Left lung (tissue), 10 donors: ENCODE results near the gene UXS1. TPM values are rescaled to one million over a fixed set of nuclear protein-coding genes. Genes with fewer than 3 reads are reported as not detected.
A peak's percentile ranks its signal among the peaks of the same experiment; 100 is the strongest.

Source experiments
- ATAC-seq: fragments of 200-7000 bp; cut with Tn5 transposase; one replicate; pipeline ENCODE4 v1.9.1; 2020; ENCODE audit warnings: moderate library complexity
- DNase-seq, 4 donors: peaks; one replicate each; pipeline ENCODE4 v3.0.0-alpha.2; 2013 to 2020
- H3K27ac ChIP-seq, 2 donors: fragments of 200-600 bp; sonication (generic) in 1 of 2; one replicate each; pipeline versions ENCODE4 v1.5.0 to v1.8.0; 2020 to 2021
- H3K27me3 ChIP-seq, 2 donors: fragments of 200-600 bp; sonication (generic) in 1 of 2; one replicate each; pipeline versions ENCODE4 v1.5.0 to v1.8.0; 2020 to 2021
- H3K36me3 ChIP-seq, 2 donors: fragments of 200-600 bp; sonication (generic) in 1 of 2; one replicate each; pipeline versions ENCODE4 v1.5.0 to v1.8.0; 2020 to 2021
- H3K4me1 ChIP-seq, 2 donors: fragments of 200-600 bp; one replicate each; pipeline ENCODE4 v1.8.0; 2021
- H3K4me3 ChIP-seq, 2 donors: fragments of 200-600 bp; sonication (generic) in 1 of 2; one replicate each; pipeline versions ENCODE4 v1.5.0 to v1.8.0; 2020 to 2021; ENCODE audit warnings: mild to moderate bottlenecking in 1 of 2
- H3K9me3 ChIP-seq, 2 donors: fragments of 200-600 bp; sonication (generic) in 1 of 2; one replicate each; pipeline versions ENCODE4 v1.5.0 to v1.8.0; 2020 to 2021
- intact Hi-C, 2 donors: fragments of 100-400 bp; cut with DNase I; formaldehyde crosslinking; loops; one replicate each; pipeline versions ENCODE4 v1.11.2 to v1.14.2; 2022
- polyA plus RNA-seq, 6 donors: library from polyadenylated mRNA; unstranded; fragments of 120-200 nt; gene quantifications; one replicate each; pipeline ENCODE4 v1.2.1, GENCODE V29; 2013; ENCODE audit not compliant: insufficient read length in 6 of 6
- total RNA-seq, 2 donors: library from RNA; stranded (reverse); fragmentation: NEBNext Ultra II Directional; extraction: Animal tissue kit (Norgen Biotek cat#: 25700); gene quantifications; one replicate each; pipeline ENCODE4 v1.2.1, GENCODE V29; 2021
- TF ChIP-seq, protein P1 (sequence below), 2 donors: fragments of 200-600 bp; sonication (generic) in 1 of 2; IDR thresholded peaks; one replicate each; pipeline versions ENCODE4 v1.5.0 to v1.8.0; 2021; ENCODE audit warnings: antibody characterized with exemption in 2 of 2
- donor health status: DM: no; HTN: yes; CAD: no.
- donor health status: DM: no; HTN: no; CAD: no.

The UXS1 gene
- total and polyA plus RNA-seq, 8 donors = 46.9 to 98.5 (median 87.4) TPM

DNA sequence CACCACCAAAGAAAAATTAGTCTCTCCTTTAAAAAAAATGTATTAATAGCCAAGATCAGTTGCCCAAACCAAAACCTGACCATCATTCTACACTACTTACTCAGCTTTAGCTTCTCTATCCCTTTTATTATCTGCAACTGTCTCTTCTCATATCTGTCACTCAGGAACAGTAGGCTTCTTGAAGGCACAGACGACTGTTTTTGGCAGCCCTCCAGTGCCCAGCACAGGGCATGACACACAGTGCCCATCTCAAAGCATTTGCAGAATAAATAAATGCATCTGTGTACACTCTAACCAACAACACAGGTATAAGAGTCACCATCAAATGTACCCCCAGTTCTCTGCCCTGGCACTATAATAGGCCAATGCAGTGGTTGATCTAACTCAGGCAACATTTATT, 117.2 kb downstream of the UXS1 start:
- TF ChIP-seq, protein P1, sequence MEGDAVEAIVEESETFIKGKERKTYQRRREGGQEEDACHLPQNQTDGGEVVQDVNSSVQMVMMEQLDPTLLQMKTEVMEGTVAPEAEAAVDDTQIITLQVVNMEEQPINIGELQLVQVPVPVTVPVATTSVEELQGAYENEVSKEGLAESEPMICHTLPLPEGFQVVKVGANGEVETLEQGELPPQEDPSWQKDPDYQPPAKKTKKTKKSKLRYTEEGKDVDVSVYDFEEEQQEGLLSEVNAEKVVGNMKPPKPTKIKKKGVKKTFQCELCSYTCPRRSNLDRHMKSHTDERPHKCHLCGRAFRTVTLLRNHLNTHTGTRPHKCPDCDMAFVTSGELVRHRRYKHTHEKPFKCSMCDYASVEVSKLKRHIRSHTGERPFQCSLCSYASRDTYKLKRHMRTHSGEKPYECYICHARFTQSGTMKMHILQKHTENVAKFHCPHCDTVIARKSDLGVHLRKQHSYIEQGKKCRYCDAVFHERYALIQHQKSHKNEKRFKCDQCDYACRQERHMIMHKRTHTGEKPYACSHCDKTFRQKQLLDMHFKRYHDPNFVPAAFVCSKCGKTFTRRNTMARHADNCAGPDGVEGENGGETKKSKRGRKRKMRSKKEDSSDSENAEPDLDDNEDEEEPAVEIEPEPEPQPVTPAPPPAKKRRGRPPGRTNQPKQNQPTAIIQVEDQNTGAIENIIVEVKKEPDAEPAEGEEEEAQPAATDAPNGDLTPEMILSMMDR (IDR thresholded peaks at IDR 0.05) = no peak
- H3K4me1 ChIP-seq = no peaks in the 10 kb centered on the region
- H3K4me3 ChIP-seq = no peak overlapping the region
- intact Hi-C loops = no loop called here
- no peaks in the 10 kb centered on the region for H3K27me3 ChIP-seq
- DNase-seq (no peak), ATAC-seq (no peak)
- no peaks in the 10 kb centered on the region for H3K36me3 ChIP-seq
- H3K27ac ChIP-seq = no peak overlapping the region
- H3K9me3 ChIP-seq = no peaks in the 10 kb centered on the region

DNA sequence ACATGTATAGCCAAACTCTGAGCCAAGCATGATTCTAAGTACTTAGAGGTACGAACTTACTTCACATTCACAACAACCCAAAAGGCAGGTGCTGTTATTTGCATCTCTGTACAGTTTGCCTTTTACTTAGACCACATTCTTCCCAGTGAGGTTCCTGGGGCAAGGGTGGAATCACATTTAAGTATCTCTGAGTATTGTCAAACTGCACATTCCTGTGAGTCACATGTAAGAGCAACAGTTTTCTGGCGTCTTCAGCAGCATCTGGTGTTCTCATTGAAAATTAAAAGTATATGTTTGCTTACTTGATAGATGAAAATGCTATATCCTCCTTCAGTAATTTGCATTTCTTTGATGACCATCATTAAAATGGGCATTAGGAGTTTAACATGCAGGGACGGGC, 119.1 kb downstream of the UXS1 start:
- DNase-seq (no peak), ATAC-seq (no peak)
- Histone ChIP-seq H3K27ac (no peak overlapping the region), H3K4me3 (no peak overlapping the region), H3K9me3 (no peaks in the 10 kb centered on the region), H3K36me3 (no peaks in the 10 kb centered on the region), H3K27me3 (no peaks in the 10 kb centered on the region), H3K4me1 (no peaks in the 10 kb centered on the region)
- TF ChIP-seq, protein P1 (IDR thresholded peaks at IDR 0.05) = no peak
- intact Hi-C loops = no loop called here

DNA sequence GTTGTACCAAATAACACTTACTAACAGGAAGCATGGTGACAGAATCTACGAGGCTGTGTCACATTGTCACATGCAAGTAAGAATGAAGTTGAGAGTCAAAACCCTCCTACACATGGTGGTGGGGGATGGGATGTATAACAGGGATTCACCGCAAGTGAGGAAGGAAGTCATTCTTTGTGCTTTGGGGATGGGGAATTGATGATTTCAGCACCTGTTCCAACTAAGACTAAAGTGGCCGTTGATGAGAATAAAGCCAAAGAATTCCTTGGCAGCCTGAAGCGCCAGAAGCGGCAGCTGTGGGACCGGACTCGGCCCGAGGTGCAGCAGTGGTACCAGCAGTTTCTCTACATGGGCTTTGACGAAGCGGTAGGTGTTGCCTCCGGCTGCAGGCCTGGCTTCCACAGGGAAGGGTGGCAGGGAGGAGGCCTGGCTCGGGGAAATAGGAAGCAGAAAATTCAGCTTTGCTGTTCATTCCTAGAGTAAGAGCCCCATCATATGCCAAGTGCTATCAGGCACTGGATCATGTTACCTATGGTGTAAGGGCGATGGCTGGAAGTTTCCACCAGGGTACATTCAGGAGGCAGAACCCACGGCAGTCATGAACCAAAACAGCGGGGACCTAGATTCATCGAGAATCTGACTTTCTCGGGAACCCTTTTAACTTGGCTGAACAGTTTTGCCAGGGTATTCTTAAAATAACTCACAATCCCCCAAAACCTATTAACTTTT, 120.3 kb downstream of the UXS1 start:
- H3K4me1 ChIP-seq = no peaks in the 10 kb centered on the region
- no peak for DNase-seq
- intact Hi-C loops = no loop called here
- no peaks in the 10 kb centered on the region for H3K36me3 ChIP-seq
- TF ChIP-seq, protein P1 (IDR thresholded peaks at IDR 0.05) = no peak
- no peaks in the 10 kb centered on the region for H3K27me3 ChIP-seq
- no peak for ATAC-seq
- no peaks in the 10 kb centered on the region for H3K9me3 ChIP-seq
- no peak overlapping the region for H3K27ac ChIP-seq
- no peak overlapping the region for H3K4me3 ChIP-seq

DNA sequence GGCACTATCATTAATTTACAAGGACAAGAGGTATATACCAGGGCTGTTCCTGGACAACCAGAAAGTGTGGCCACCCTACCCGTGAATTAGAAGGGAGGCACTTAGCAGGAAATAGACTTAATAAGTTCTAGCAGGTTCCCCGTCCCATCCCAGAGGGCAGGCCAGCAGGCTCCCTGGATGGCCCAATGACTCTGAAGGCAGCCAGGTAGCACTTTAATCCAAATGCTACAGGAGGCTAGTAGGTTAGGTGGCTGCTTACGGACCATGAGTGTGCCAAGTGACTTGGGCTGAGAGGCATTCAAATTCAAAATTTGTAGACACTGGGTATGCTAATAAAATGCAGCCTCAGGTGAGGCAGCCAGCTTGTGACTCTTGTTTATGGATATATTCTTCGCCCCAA, 123.9 kb downstream of the UXS1 start:
- TF ChIP-seq, protein P1 (IDR thresholded peaks at IDR 0.05) = no peak
- no peaks in the 10 kb centered on the region for H3K36me3 ChIP-seq
- H3K27me3 ChIP-seq = peaks cover 13 to 29% of the 10 kb centered on the region in 2 donors
- ATAC-seq (no peak), DNase-seq (no peak)
- H3K4me3 ChIP-seq = no peak overlapping the region
- H3K27ac ChIP-seq = no peak overlapping the region
- no peaks in the 10 kb centered on the region for H3K9me3 ChIP-seq
- intact Hi-C loops = no loop called here
- peaks cover 0 to 8% of the 10 kb centered on the region in 2 donors for H3K4me1 ChIP-seq

DNA sequence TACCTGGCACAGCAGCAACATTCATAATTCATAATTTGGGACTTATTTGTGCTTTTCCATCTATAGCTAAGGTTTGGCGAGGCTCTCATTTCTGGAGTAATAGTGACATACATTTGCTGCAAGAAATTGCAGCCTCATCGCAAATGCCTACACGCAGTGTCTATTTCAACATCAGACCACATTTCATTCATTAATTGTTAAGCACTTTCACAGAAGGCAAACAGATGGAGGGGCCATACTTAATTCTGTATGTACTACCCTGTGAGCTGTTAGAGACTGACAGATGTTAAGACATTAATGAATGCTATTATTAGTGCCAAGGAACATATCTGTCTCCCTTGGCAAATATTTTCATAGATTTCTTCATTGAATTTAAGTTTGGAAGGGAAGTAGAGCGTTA, 125.7 kb downstream of the UXS1 start:
- ATAC-seq = no peak
- peak in 2 of 4 donors; percentile 66 to 78 for DNase-seq

More for the DNA sequence above, 125.7 kb downstream of the UXS1 start:
- Histone ChIP-seq H3K4me3 (no peak overlapping the region), H3K9me3 (no peaks in the 10 kb centered on the region), H3K27ac (no peak overlapping the region), H3K4me1 (peaks cover 0 to 10% of the 10 kb centered on the region in 2 donors), H3K27me3 (peaks cover 15 to 39% of the 10 kb centered on the region in 2 donors), H3K36me3 (no peaks in the 10 kb centered on the region)
- intact Hi-C loops = no loop called here
- TF ChIP-seq, protein P1 (IDR thresholded peaks at IDR 0.05) = no peak
